GM18868 (cell line): Measurements from ENCODE around the gene COL19A1.

ENCODE experiments used
- ATAC-seq: cut with Tn5 transposase; IDR thresholded peaks from one replicate; pipeline ENCODE4 v1.9.1; 2021; ENCODE audit warnings: mild to moderate bottlenecking, moderate library complexity; ENCODE audit not compliant: unreplicated experiment

The COL19A1 gene

DNA sequence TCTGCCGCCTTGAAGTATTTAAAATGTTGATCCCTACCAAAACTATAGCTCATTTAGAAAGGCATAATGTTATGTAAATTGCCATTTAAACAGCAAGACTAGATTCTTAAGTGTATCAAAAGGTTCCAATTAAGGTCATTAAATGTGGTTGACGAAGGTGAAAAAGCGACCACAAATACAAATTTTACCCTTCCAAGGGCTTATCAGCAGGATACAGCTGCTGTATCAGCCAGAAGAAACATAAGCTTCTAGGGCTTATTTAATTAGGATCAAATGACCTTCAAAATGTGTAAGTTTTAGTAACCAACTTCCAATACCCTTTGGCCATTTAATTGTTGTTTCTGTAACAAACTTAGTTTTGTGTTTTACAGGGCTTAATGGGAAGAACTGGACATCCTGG is 296.6 kb downstream of the COL19A1 start:
- ATAC-seq: no peak

- ATAC-seq: no peak
Observed at GRCh38 chr6:70163795-70164194, 297.4 kb downstream of the COL19A1 start.

GRCh38 chr6:70164556-70164955 is 298.2 kb downstream of the COL19A1 start:
- no peak for ATAC-seq

DNA sequence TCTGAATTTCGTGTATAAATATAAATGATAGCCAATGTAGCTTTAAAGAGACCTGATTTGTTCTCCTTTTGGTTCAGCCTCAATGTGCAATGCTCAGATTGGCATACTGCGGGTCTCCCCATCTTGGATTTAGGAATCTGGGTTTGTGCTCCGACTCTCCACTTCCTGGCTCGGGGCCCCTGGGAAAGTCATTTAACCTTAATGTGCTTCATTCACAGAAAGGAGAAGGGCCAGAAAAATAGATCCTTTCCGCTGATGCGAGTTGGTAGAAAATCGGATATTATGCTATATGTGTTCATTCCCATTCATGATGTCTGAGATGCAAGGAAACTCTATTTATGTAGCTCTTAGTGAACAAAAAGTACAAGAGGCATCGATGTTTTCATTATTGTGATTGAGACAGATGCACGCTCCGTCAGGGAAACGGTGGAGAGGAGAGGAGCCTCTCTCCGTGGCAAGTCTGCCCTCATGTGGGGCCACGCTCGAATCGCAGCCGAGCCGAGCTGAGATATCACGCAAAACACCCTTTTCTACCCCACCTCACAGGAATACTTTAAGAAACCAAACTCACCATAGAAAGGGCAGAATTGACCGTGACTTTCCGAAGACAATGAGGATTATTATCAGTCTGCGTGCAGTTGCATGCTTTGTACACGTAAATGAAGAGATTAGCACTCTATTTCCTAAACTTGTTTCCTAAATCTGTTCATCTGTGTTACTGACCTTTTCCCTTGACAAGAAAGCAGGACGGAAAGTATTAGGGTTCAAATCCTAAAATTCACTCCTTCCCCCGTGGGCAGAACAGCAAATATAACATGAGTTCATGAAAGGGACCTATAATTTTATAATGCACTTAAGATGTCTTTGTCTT is 300.0 kb downstream of the COL19A1 start:
- ATAC-seq: peak; percentile 98

GRCh38 chr6:70168681-70169377 is 302.5 kb downstream of the COL19A1 start:
- ATAC-seq: no peak

DNA sequence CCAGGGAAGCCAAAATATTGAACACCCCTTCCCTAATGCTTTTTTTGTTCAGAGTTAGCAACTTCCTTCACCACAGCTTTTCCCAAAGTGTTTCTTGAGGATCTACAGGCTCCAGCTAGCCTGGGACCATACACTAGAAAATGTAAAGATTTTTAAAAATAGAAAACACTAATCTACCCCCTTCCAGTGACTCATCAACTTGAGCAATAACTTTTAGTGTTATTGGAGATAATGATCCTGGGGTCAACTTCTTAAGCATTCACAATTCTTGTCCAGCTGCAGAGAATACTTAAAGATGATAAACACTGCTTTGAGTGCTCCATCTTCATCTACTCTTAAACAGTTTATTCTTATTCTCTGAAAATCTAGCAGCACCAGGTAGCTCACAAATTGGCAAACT is 304.9 kb downstream of the COL19A1 start:
- no peak for ATAC-seq

DNA sequence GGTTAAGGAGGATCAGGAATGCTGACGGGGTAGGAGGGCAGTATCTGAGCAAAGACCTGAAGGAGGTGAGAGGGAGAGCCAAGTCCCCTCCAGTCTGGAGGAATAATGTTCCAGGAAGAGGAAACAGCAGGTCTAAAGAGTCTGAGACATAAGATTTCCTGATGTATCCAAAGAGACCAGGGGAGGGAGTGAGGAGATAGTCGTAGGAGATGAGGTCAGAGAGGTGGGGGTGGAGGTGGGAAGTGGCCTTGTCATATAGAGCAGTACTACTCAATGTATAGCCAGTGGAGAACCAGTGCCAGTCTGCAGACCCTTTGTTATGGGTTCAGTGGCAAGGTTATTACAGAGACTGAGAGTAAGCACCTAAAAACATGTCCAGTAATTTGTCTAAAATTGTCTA is 305.9 kb downstream of the COL19A1 start:
- ATAC-seq: no peak

DNA sequence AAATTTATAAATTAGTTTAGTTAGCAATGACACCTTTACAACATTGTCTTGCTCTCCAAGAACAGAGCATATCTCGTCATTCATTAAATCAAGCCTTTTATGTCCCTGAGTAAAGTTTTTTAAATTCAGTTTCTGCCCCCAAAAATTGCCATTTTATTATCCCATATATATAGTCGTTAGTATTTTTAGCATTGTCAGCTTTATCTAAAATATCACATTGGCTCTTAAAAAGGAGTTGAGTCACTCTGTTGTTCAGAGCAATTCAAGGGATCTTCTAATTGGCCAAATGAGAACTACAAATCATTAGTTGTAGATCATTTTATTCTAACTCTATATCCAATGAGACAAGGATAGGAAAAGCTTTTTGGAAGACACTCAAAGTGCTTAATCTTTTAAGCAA is 309.4 kb downstream of the COL19A1 start:
- ATAC-seq: no peak

DNA sequence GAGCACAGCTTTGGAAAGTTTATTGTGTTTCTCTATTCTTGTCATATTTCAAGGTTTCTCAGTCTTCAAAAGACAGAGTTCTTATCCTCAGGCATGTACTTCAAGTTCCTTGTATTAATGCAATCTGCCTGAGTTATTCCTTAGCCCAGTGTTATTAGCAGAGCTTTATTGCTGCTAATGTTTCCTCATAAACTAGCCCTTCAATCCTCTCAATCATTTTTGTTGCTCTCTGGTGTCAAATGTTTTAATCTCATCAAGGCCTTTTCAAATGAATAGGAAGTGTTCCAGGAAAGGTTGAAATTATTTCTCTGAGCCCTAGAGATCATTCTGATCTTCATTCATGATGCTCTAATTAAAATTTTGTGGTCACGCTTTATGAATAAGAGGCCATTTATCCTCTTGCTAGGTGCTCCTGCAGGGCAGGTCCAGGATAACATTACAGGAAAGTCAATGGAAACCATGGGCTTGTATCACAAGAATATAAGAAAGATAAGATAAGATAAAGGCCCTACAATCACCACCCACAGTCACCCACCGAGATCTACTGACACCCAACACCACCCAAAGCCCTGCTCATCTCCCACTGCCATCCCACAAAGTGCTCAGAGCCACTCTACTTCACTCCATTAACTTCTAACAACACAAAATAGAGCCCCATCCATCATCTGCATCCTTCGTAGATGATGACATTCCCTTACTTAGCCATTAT is 310.6 kb downstream of the COL19A1 start:
- ATAC-seq: no peak

GRCh38 chr6:70180183-70180900 is 314.0 kb downstream of the COL19A1 start:
- ATAC-seq: no peak

DNA sequence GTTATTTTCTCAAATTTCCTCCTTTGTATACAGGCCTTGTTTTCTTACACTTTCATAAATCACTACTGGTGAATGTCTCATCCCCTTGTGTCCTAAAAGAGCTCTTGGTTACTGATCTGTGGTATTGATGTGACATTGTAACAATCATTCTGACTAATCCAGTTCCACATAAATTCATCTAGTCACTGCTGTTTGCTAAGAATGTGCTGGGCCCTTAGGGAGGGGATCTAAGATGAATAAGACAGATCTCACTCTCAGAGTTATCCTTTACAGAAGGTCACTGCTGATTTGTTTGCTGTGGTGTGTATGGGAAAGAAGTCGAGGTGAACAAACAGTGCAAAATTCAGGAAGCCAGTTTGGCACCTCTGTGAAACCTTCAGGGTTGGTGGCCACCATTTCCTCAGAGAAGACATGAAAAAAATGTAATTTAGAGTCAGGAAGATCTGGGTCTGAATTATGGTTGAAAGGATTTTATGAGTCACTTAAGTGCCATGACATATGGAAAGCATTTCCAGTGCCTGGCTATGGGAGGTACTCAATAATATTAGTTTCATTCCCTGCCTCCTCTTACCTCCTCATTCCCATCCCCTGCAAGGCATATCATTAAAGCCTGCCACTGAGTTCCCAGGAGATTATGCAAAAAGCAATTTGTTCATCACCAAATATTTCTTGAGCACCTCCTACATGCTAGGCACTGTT is 314.7 kb downstream of the COL19A1 start:
- peak; percentile 68 for ATAC-seq

DNA sequence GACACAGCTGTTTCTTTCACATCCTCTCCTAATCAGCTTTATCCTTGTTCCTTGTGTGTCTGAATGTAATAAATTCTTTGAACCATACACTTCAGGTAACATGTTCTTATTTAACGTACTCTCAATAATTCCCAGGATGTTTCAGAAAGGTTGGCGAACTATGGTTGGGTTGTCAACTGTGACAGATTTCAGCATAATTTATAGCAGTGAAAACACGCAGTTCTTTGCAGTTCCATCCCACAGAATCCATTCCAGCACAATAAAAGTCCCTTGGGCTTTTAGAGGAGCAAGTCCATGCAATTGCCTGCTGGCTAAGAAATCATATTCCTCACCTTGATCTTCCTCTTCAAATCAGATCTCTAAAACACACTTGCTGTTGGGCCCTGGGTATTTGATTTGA is 317.2 kb downstream of the COL19A1 start:
- no peak for ATAC-seq

- ATAC-seq: no peak
Observed at GRCh38 chr6:70184723-70185122, 318.4 kb downstream of the COL19A1 start.

GRCh38 chr6:70186461-70186860 is 320.1 kb downstream of the COL19A1 start:
- ATAC-seq: no peak

GRCh38 chr6:70188202-70188601 is 321.8 kb downstream of the COL19A1 start:
- no peak for ATAC-seq

- no peak for ATAC-seq
Observed at GRCh38 chr6:70194421-70194820, 328.1 kb downstream of the COL19A1 start.

DNA sequence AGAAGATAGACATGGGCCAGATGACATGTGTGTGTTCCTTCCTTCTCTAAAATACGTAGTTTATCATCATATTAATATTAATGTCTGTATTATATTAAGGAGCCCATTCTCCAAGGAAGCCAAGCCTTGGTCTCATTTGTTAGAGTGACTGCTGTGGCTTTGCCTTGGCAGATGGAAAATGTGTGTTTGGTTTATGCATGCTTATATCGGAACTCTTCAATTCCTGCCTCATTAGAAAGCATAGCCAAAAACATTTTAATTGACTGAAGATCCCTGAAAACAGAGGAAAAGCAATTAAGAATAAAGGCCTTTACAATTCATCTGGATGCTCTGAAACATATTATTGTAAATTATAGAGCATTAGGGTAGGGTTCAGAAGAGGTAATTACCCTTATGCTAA is 330.2 kb downstream of the COL19A1 start:
- no peak for ATAC-seq

DNA sequence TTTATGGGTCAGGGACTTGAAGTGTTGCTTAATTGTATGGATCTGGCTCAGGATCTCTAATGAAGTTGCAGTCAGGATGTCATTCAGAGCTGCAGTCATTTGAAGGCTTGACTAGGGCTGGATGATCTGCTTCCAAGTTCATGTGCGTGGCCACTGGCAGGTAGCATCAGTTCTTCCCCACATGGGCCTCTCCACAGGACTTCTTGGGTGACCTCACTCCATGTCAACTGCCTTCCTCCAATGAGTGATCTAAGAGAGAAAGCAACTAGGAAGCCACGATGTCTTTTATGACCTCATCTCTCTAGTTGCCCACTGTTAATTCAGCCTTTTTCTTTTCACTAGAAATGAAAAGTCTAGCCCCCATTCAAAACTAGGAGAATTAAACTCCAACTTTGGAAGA is 332.4 kb downstream of the COL19A1 start:
- no peak for ATAC-seq

- no peak for ATAC-seq
Observed at GRCh38 chr6:70208235-70208790, 342.0 kb downstream of the COL19A1 start.

- ATAC-seq: peak; percentile 72
Observed at GRCh38 chr6:70210462-70210861, 344.1 kb downstream of the COL19A1 start.
